GM12801 (cell line): ENCODE data around the gene MRPS2.

Experiments used
- CTCF ChIP-seq: IDR thresholded peaks from one replicate; pipeline ENCODE4 v1.5.1; 2011; ENCODE audit warnings: control low read depth; ENCODE audit not compliant: insufficient read length; ENCODE audit errors: extremely low read depth

MRPS2 gene

DNA sequence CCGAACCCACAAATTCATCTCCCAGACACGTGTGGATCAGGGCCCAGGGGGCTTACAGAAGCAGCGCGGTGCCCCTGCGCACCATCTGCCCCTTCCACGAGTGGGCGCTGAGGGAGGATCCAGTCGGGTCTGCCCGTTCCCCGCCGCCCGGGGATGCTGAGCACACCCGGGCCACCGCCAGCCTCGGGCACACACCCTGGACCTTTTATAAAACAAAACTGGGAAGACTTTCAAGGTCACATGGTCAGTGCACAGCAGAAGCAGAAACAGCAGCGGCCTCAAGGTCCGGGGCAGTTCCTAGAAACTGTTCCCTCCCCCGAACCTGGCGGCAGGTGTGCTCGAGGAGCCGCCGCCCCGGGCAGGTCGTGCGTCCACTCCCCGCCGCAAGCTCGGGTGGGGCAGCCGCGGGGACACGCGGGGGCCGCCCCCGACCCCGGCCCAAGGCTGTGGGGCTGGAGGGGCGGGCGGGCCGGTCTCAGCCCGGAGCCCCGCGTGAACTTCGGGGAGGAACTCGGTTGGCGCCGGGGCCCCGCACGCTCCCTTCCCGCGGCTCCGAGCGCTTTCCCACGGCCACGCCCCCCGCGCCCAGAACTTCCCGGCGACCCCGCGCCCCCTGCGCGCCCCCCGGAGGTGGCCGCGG, 21.5 kb upstream of the MRPS2 start:
- no peak for TF ChIP-seq CTCF

GRCh38 chr9:135479469-135480052, 20.9 kb upstream of the MRPS2 start, which contains the start of gene PPP1R26:
PPP1R26 (plus strand) TSS chr9:135479782; CDS start chr9:135484511, 4,729 bp downstream.
- no peak for TF ChIP-seq CTCF

DNA sequence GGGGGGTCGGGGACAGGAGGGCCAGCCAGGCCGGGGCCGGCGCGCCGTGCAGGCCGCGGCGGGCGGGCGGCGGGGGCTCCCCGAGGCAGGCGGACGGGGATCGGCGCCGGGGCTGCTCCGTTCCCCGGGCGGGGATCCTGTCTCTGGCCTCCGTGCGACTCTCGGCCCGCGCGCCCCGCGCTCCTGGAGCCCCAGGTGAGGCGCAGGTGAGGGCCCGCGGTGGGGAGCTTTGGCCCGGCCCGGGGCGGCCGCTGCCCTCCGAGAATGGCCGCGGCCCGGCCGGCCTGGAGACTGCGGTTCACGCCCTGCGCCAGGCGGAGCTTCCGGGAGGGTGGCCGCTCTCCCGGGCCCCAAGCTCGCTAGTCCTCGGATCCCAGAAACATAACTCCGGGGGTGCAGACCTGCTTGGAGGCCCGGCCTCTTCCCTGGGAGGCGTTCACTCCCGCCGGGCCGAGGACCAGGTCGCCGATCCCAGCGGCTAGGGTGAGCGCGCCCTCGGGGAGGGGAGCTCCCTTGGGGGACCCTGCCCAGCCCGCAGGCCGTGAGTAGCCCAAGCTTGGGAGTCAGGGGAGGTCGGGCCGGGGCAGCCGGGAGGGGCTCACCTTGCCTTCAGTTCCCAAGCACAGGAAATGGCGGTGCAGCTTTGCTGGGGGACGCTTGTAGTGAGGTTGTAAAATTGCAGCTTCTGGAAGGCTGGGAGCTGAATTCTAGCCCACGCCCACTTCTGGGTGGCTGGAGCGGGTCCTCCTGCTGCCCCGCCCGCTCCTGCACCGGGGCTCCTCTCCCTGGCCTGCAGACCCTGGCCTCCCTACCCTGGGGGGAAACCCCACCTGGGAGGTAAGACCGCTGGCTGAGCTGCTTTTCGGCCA, 20.2 kb upstream of the MRPS2 start:
- TF ChIP-seq CTCF: no peak

DNA sequence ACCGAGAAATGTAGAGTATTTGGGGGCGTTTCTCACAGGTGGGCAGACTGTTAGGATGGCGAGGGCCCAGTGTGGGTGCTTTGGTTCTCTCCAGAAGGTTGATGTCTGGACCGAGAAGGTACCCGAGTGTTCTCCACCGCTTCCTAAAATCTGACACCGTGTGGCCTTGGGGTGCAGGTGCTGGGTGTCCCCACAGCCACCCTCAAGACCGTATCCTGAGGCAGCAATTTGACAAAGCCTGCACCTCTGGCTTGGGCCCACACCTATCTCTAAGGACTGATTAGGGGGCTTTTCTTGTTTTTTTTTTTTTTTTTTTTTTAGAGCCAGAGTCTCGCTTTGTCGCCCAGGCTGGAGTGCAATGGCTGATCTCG, 19.6 kb upstream of the MRPS2 start:
- TF ChIP-seq CTCF: no peak

DNA sequence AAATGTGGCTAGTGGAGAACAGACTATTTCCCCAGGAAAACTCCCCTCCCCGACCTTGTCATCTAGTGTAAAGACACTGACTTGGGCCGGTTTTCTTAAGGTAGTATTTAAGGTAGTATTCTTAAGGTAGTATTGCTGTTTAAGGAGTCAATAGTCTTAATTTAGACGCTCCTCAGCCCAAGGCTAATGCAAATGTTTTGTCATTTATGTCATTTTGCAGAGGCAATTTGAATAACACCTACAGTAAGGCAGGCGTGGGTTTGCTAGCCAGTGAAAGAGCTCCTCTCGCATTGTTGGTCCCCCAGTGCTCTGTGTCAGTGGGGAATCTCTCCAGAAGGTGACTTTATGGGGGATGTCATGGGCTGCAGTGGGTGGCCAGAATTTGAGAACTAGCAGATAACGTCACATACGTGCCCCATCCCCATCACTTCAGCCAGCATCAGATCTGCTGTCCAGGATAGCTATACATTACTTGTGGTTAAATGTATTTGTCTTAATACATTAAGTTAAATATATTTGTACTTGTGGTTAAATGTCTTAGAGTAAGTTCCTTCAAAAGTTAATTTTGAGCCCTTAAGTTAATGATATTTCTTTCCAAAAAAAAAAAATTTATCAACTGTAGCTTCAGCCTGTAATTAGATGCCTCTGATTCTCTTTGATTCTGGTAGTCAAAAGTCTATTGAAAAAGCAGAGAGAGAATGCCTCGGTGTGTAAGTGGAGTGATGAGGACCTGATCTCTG, 18.3 kb upstream of the MRPS2 start:
- TF ChIP-seq CTCF: no peak

- no peak for TF ChIP-seq CTCF
Observed at GRCh38 chr9:135484460-135485277, 15.8 kb upstream of the MRPS2 start.
